HepG2 (cell line): Measurements from ENCODE around the gene BCAN. TPM values are rescaled to one million over a fixed set of nuclear protein-coding genes. Genes with fewer than 3 reads are reported as not detected.

Experiments used
- ARNTL ChIP-seq: sonication (generic); formaldehyde crosslinking; IDR thresholded peaks from 2 replicates; pipeline ENCODE4 v1.4.0; 2020; ENCODE audit warnings: mild to moderate bottlenecking, missing genetic modification reagents
- ATF7-NPFF ChIP-seq: sonication (generic); formaldehyde crosslinking; IDR thresholded peaks from 2 replicates; pipeline ENCODE4 v1.8.1; 2023; ENCODE audit warnings: mild to moderate bottlenecking, low read depth, missing genetic modification reagents, moderate library complexity
- GABPA ChIP-seq, 2 experiments: IDR thresholded peaks; 2 replicates each; pipeline ENCODE4 v1.6.1; 2011 to 2016; ENCODE audit warnings: low read depth in 2 of 2, low read length in 1 of 2, missing biosample characterization in 1 of 2, missing genetic modification characterization in 1 of 2
- HCFC1 ChIP-seq: fragments of 150-350 bp; IDR thresholded peaks from 2 replicates; pipeline ENCODE4 v1.6.1; 2014; ENCODE audit warnings: low read depth, low read length
- MIER2 ChIP-seq: IDR thresholded peaks from 2 replicates; pipeline ENCODE4 v1.6.1; 2016; ENCODE audit warnings: missing biosample characterization, missing genetic modification reagents
- MTA1 ChIP-seq: sonication (generic); formaldehyde crosslinking; IDR thresholded peaks from 2 replicates; pipeline ENCODE4 v1.4.0; 2020; ENCODE audit warnings: missing genetic modification reagents, mild to moderate bottlenecking, borderline replicate concordance
- POLR2AphosphoS5 ChIP-seq: IDR thresholded peaks from 2 replicates; pipeline ENCODE4 v1.6.1; 2012; ENCODE audit warnings: low read depth, low read length
- RAD21 ChIP-seq: fragments of 450-650 bp; formaldehyde crosslinking; IDR thresholded peaks from 2 replicates; pipeline ENCODE4 v1.5.0; 2020; ENCODE audit warnings: mild to moderate bottlenecking
- TEAD3 ChIP-seq: optimal IDR thresholded peaks from 2 replicates; pipeline ENCODE3; 2016; ENCODE audit warnings: borderline replicate concordance
- U2AF2 ChIP-seq: fragments of 200-400 bp; formaldehyde crosslinking; IDR thresholded peaks from 2 replicates; pipeline ENCODE4 v1.6.1; 2017; ENCODE audit warnings: low read depth, mild to moderate bottlenecking, low read length
- XRCC5 ChIP-seq: fragments of 200-400 bp; formaldehyde crosslinking; optimal IDR thresholded peaks from 2 replicates; pipeline ENCODE3; 2017; ENCODE audit warnings: mild to moderate bottlenecking, low read length
- ZMYM2 ChIP-seq: sonication (generic); formaldehyde crosslinking; IDR thresholded peaks from 2 replicates; pipeline ENCODE4 v1.8.0; 2022; ENCODE audit warnings: mild to moderate bottlenecking, missing genetic modification reagents
- ZNF557 ChIP-seq: sonication (generic); formaldehyde crosslinking; IDR thresholded peaks from 2 replicates; pipeline ENCODE4 v1.4.0; 2020; ENCODE audit warnings: missing genetic modification reagents
- ZNF607 ChIP-seq: sonication (generic); formaldehyde crosslinking; IDR thresholded peaks from 2 replicates; pipeline ENCODE4 v1.5.1; 2020; ENCODE audit warnings: missing genetic modification reagents, mild to moderate bottlenecking, borderline replicate concordance
- ZNF709 ChIP-seq: sonication (generic); formaldehyde crosslinking; IDR thresholded peaks from 2 replicates; pipeline ENCODE4 v1.5.0; 2020; ENCODE audit warnings: mild to moderate bottlenecking, missing genetic modification reagents
- ZNF772 ChIP-seq: sonication (generic); formaldehyde crosslinking; IDR thresholded peaks from 2 replicates; pipeline ENCODE4 v1.5.0; 2020; ENCODE audit warnings: mild to moderate bottlenecking, missing genetic modification reagents
- ZSCAN22 ChIP-seq: sonication (generic); formaldehyde crosslinking; IDR thresholded peaks from 2 replicates; pipeline ENCODE4 v1.4.0; 2020; ENCODE audit warnings: mild to moderate bottlenecking, missing genetic modification reagents
- ZSCAN30 ChIP-seq: sonication (generic); formaldehyde crosslinking; IDR thresholded peaks from 2 replicates; pipeline ENCODE4 v1.5.0; 2020; ENCODE audit warnings: mild to moderate bottlenecking, missing genetic modification reagents
- polyA plus RNA-seq, 8 experiments: library from polyadenylated mRNA; depleted of rRNA in 3 of 8; stranded (reverse) in 7 of 8; unstranded in 1 of 8; fragments of >200 nt; fragmentation: Illumina TruSeq in 4 of 8; extraction: Trizol in 4 of 8; gene quantifications; 2 replicates each; pipeline versions ENCODE4 v1.2.1 to v1.2.3, GENCODE V29; 2011 to 2016; ENCODE audit warnings: low read depth in 4 of 8, missing spikeins in 1 of 8, mixed read lengths in 1 of 8; ENCODE audit not compliant: insufficient read depth in 1 of 8
- total RNA-seq, 5 experiments: library from RNA; depleted of rRNA; stranded (reverse); fragments of >200 nt; fragmentation: Illumina TruSeq; extraction: Trizol; gene quantifications; 2 replicates each; pipeline ENCODE4 v1.2.3, GENCODE V29; 2016; ENCODE audit warnings: low read depth in 1 of 5
- TF ChIP-seq, protein P1 (sequence below): sonication (generic); formaldehyde crosslinking; IDR thresholded peaks from 2 replicates; pipeline ENCODE4 v1.8.0; 2022; ENCODE audit warnings: mild to moderate bottlenecking, missing genetic modification reagents, borderline replicate concordance
- TF ChIP-seq, protein P2 (sequence below): sonication (generic); formaldehyde crosslinking; IDR thresholded peaks from 2 replicates; pipeline ENCODE4 v1.5.0; 2020; ENCODE audit warnings: mild to moderate bottlenecking, low read depth, missing genetic modification reagents, borderline replicate concordance
- TF ChIP-seq, protein P3 (sequence below): sonication (generic); formaldehyde crosslinking; IDR thresholded peaks from 2 replicates; pipeline ENCODE4 v1.4.0; 2020; ENCODE audit warnings: low read depth, mild to moderate bottlenecking, missing genetic modification reagents
- TF ChIP-seq, protein P4 (sequence below), 2 experiments: fragments of 450-650 bp in 1 of 2; sonication (generic) in 1 of 2; formaldehyde crosslinking; IDR thresholded peaks; 2 replicates each; pipeline versions ENCODE4 v1.5.0 to v1.8.0; 2020 to 2022; ENCODE audit warnings: mild to moderate bottlenecking in 1 of 2, missing genetic modification reagents in 1 of 2
- TF ChIP-seq, protein P5 (sequence below): fragments of 450-650 bp; IDR thresholded peaks from 2 replicates; pipeline ENCODE4 v1.6.1; 2017; ENCODE audit warnings: mild to moderate bottlenecking

The BCAN gene
- total and polyA plus RNA-seq, 2 of the 13 experiments (the other 11 are each of a cell fraction or from before 2014, with no cell fraction given), result not detected

DNA sequence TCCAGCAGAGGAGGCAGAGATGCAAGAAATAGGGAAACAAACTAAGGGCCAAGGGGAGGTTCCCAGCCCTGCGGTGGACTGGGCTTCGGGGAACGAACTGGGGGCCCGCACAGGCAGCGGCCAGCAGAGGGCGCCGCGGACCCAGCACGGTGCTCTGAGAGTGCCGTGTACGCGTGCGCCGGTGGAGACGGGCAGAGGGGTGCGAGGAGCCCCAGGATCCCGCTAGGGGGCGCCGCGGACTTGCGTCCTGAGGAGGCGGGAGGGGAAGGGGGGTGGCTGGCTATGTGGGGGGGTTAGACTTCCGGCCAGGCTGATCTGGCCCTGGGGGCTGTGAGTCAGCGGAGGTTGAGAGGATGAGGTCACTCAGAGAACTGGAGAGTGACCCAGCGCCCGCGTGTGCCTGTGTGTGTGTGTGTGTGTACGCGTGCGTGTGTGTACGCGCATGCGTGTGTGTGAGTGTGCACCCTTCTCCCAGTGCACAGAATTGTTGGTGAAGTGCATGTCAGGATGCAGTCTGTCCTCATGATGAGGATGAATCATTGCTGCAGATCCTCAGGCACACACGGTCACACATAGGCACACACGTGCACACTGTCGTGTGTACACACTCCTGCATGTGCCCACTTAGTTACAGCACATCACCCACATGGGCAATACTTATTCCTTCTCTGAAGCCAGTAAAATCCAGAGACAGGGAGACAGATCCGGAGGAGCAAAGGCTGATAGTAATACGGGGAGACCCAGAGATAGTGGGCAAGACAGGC, 18.3 kb downstream of the BCAN start (continued):
- peak; percentile 60; the same call in 1 of the 2 replicates for TF ChIP-seq ATF7-NPFF (CRISPR knock-in tag)
- peak; percentile 21; the same call in 1 of the 2 replicates for TF ChIP-seq MTA1 (CRISPR knock-in tag)
- TF ChIP-seq ARNTL (CRISPR knock-in tag), result no peak; the same call in 1 of the 2 replicates
- TF ChIP-seq, protein P1, sequence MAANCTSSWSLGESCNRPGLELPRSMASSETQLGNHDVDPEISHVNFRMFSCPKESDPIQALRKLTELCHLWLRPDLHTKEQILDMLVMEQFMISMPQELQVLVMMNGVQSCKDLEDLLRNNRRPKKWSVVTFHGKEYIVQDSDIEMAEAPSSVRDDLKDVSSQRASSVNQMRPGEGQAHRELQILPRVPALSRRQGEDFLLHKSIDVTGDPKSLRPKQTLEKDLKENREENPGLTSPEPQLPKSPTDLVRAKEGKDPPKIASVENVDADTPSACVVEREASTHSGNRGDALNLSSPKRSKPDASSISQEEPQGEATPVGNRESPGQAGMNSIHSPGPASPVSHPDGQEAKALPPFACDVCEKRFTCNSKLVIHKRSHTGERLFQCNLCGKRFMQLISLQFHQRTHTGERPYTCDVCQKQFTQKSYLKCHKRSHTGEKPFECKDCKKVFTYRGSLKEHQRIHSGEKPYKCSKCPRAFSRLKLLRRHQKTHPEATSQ (CRISPR knock-in tag), result 0 out of 2 replicates have a peak, but pooled peaks have one; percentile 25
- TF ChIP-seq, protein P2, sequence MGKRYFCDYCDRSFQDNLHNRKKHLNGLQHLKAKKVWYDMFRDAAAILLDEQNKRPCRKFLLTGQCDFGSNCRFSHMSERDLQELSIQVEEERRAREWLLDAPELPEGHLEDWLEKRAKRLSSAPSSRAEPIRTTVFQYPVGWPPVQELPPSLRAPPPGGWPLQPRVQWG (CRISPR knock-in tag), result no peak
- TF ChIP-seq XRCC5, result peak; percentile 95
- TF ChIP-seq MIER2, result peak; percentile 71
- no peak; the same call in 1 of the 2 replicates for TF ChIP-seq ZNF772
- TF ChIP-seq ZNF607 (CRISPR knock-in tag), result 0 out of 2 replicates have a peak, but pooled peaks have one; percentile 10
- TF ChIP-seq ZSCAN22 (CRISPR knock-in tag), result no peak
- peak; percentile 84; the same call in 1 of the 2 replicates for TF ChIP-seq ZMYM2 (CRISPR knock-in tag)
- peak; percentile 97 for TF ChIP-seq RAD21 (CRISPR knock-in tag)
- TF ChIP-seq, protein P3, sequence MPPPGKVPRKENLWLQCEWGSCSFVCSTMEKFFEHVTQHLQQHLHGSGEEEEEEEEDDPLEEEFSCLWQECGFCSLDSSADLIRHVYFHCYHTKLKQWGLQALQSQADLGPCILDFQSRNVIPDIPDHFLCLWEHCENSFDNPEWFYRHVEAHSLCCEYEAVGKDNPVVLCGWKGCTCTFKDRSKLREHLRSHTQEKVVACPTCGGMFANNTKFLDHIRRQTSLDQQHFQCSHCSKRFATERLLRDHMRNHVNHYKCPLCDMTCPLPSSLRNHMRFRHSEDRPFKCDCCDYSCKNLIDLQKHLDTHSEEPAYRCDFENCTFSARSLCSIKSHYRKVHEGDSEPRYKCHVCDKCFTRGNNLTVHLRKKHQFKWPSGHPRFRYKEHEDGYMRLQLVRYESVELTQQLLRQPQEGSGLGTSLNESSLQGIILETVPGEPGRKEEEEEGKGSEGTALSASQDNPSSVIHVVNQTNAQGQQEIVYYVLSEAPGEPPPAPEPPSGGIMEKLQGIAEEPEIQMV (CRISPR knock-in tag), result no peak
- no peak for TF ChIP-seq U2AF2
- no peak for TF ChIP-seq HCFC1
- peak; percentile 62 for TF ChIP-seq POLR2AphosphoS5
- TF ChIP-seq ZNF709, result no peak
- TF ChIP-seq GABPA (IDR thresholded peaks at IDR 0.05; ENCODE audit: low read depth, low read length), result no peak
- TF ChIP-seq GABPA (CRISPR knock-in tag; IDR thresholded peaks at IDR 0.05; ENCODE audit: low read depth), result peak; percentile 89
- TF ChIP-seq ZNF557 (CRISPR knock-in tag), result 0 out of 2 replicates have a peak, but pooled peaks have one; percentile 73
- TF ChIP-seq ZSCAN30 (CRISPR knock-in tag), result no peak
- peak; percentile 86 for TF ChIP-seq TEAD3
- TF ChIP-seq, protein P4, sequence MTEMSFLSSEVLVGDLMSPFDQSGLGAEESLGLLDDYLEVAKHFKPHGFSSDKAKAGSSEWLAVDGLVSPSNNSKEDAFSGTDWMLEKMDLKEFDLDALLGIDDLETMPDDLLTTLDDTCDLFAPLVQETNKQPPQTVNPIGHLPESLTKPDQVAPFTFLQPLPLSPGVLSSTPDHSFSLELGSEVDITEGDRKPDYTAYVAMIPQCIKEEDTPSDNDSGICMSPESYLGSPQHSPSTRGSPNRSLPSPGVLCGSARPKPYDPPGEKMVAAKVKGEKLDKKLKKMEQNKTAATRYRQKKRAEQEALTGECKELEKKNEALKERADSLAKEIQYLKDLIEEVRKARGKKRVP (CRISPR knock-in tag; IDR thresholded peaks at IDR 0.05), result peak in 1 of 2 experiments; percentile 58; a peak in 2 of 4 replicates
- TF ChIP-seq, protein P5, sequence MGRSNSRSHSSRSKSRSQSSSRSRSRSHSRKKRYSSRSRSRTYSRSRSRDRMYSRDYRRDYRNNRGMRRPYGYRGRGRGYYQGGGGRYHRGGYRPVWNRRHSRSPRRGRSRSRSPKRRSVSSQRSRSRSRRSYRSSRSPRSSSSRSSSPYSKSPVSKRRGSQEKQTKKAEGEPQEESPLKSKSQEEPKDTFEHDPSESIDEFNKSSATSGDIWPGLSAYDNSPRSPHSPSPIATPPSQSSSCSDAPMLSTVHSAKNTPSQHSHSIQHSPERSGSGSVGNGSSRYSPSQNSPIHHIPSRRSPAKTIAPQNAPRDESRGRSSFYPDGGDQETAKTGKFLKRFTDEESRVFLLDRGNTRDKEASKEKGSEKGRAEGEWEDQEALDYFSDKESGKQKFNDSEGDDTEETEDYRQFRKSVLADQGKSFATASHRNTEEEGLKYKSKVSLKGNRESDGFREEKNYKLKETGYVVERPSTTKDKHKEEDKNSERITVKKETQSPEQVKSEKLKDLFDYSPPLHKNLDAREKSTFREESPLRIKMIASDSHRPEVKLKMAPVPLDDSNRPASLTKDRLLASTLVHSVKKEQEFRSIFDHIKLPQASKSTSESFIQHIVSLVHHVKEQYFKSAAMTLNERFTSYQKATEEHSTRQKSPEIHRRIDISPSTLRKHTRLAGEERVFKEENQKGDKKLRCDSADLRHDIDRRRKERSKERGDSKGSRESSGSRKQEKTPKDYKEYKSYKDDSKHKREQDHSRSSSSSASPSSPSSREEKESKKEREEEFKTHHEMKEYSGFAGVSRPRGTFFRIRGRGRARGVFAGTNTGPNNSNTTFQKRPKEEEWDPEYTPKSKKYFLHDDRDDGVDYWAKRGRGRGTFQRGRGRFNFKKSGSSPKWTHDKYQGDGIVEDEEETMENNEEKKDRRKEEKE, result no peak
